Activated naive CD4-positive, alpha-beta T cell treated with anti-CD3 and anti-CD28 coated beads, Interleukin-2, amount 50 U/mL, for 16 hours (primary cell): ENCODE results near the gene TAS2R41.
"Not testable (repeated sequence)": the region's sequence is repeated elsewhere in the genome, so short reads cannot be mapped to it uniquely, and the experiment has no call there.

ENCODE experiments used
- DNase-seq: peaks from one replicate; pipeline ENCODE4 v3.0.0-alpha.2; 2020

TAS2R41 gene

GRCh38 chr7:143456992-143457793, 20.5 kb upstream of the TAS2R41 start:
- no peak for DNase-seq

- DNase-seq = no peak
Observed at GRCh38 chr7:143458263-143458662, 19.4 kb upstream of the TAS2R41 start.

- no peak for DNase-seq
Observed at GRCh38 chr7:143458681-143459080, 19.0 kb upstream of the TAS2R41 start.

- DNase-seq = no peak
Observed at GRCh38 chr7:143459359-143459758, 18.3 kb upstream of the TAS2R41 start.

- DNase-seq = no peak
Observed at GRCh38 chr7:143460271-143460979, 17.2 kb upstream of the TAS2R41 start.

GRCh38 chr7:143462045-143462444, 15.6 kb upstream of the TAS2R41 start:
- no peak for DNase-seq

- no peak for DNase-seq
Observed at GRCh38 chr7:143463556-143463955, 14.1 kb upstream of the TAS2R41 start.

GRCh38 chr7:143463957-143464356, 13.7 kb upstream of the TAS2R41 start:
- no peak for DNase-seq

GRCh38 chr7:143467724-143468123, 9.9 kb upstream of the TAS2R41 start:
- DNase-seq = no peak

- DNase-seq = not testable (repeated sequence)
Observed at GRCh38 chr7:143472071-143472689, 5.5 kb upstream of the TAS2R41 start.

GRCh38 chr7:143479055-143479766, 1.5 kb downstream of the TAS2R41 start:
- no peak for DNase-seq

GRCh38 chr7:143480501-143480900, 2.8 kb downstream of the TAS2R41 start:
- DNase-seq = no peak

- no peak for DNase-seq
Observed at GRCh38 chr7:143484119-143484518, 6.4 kb downstream of the TAS2R41 start.

GRCh38 chr7:143485094-143485493, 7.4 kb downstream of the TAS2R41 start:
- DNase-seq = no peak

GRCh38 chr7:143485500-143485899, 7.8 kb downstream of the TAS2R41 start:
- no peak for DNase-seq

GRCh38 chr7:143486266-143486665, 8.6 kb downstream of the TAS2R41 start:
- not testable (repeated sequence) for DNase-seq

- DNase-seq = no peak
Observed at GRCh38 chr7:143487061-143487460, 9.4 kb downstream of the TAS2R41 start.

GRCh38 chr7:143487566-143487965, 9.9 kb downstream of the TAS2R41 start:
- DNase-seq = no peak

GRCh38 chr7:143490717-143491306, 13.1 kb downstream of the TAS2R41 start:
- no peak for DNase-seq

GRCh38 chr7:143492043-143492471, 14.4 kb downstream of the TAS2R41 start:
- DNase-seq = no peak

GRCh38 chr7:143492799-143493739, 15.4 kb downstream of the TAS2R41 start:
- no peak for DNase-seq

- DNase-seq = no peak
Observed at GRCh38 chr7:143493751-143494150, 16.1 kb downstream of the TAS2R41 start.
